Gastrocnemius medialis (tissue), 4 donors: ENCODE data around the gene ARL14. TPM values are rescaled to one million over a fixed set of nuclear protein-coding genes. Genes with fewer than 3 reads are reported as not detected.

ENCODE experiments used
- ATAC-seq, 2 donors: fragments of 150-250 bp; one replicate each; pipeline ENCODE4 v1.9.1; 2016
- DNase-seq, 2 donors: peaks; one replicate each; pipeline ENCODE4 v3.0.0-alpha.2; 2019
- H3K27ac ChIP-seq, 4 donors: fragments of 200-600 bp; sonication (generic); 1 replicate in 1 of 4; 2 replicates in 3 of 4; pipeline ENCODE4 v1.5.1; 2016 to 2018; ENCODE audit warnings: mild to moderate bottlenecking in 2 of 4, moderate library complexity in 1 of 4
- H3K27me3 ChIP-seq, 3 donors: fragments of 200-600 bp; sonication (generic) in 2 of 3; 1 replicate in 1 of 3; 2 replicates in 2 of 3; pipeline versions ENCODE4 v1.5.1 to v1.6.0; 2016 to 2019; ENCODE audit warnings: mild to moderate bottlenecking in 1 of 3, moderate library complexity in 1 of 3
- H3K36me3 ChIP-seq, 2 donors: fragments of 200-600 bp; sonication (generic) in 1 of 2; one replicate each; pipeline ENCODE4 v1.5.1; 2017 to 2018
- H3K4me1 ChIP-seq, 2 donors: fragments of 200-600 bp; sonication (generic) in 1 of 2; one replicate each; pipeline ENCODE4 v1.5.1; 2016 to 2017; ENCODE audit warnings: mild to moderate bottlenecking in 2 of 2
- H3K4me3 ChIP-seq, 4 donors: fragments of 200-600 bp; sonication (generic) in 3 of 4; 1 replicate in 1 of 4; 2 replicates in 3 of 4; pipeline ENCODE4 v1.5.1; 2016 to 2019; ENCODE audit warnings: mild to moderate bottlenecking in 2 of 4
- H3K9me3 ChIP-seq, 3 donors: fragments of 200-600 bp; sonication (generic) in 2 of 3; 1 replicate in 1 of 3; 2 replicates in 2 of 3; pipeline ENCODE4 v1.5.1; 2016 to 2019
- CTCF ChIP-seq, 5 experiments: fragments of 450-650 bp in 3 of 5; fragments of 200-600 bp in 2 of 5; sonication (generic) in 2 of 5; IDR thresholded peaks in 4 of 5; conservative IDR thresholded peaks in 1 of 5; 1 replicate in 4 of 5; 2 replicates in 1 of 5; pipeline ENCODE4 v1.5.1; 2016 to 2019; ENCODE audit warnings: antibody characterized with exemption in 5 of 5, mild to moderate bottlenecking in 3 of 5, moderate library complexity in 3 of 5
- POLR2A ChIP-seq, 2 donors: fragments of 450-650 bp; IDR thresholded peaks; one replicate each; pipeline ENCODE4 v1.6.1; 2017; ENCODE audit warnings: antibody characterized with exemption in 2 of 2, mild to moderate bottlenecking in 2 of 2, moderate library complexity in 2 of 2
- in situ Hi-C, 4 donors: fragments of 200-750 bp; cut with MboI; loops; one replicate each; pipeline versions ENCODE4 v1.15.0 to v1.8.0; 2017; ENCODE audit warnings: low sequenced_read_pairs in 4 of 4
- intact Hi-C: fragments of 100-400 bp; cut with DNase I; formaldehyde crosslinking; loops from one replicate; pipeline ENCODE4 v1.15.1; 2023; ENCODE audit warnings: low total_unique reads
- total RNA-seq, 4 donors: library from RNA; depleted of rRNA; stranded (reverse); fragments of >200 nt; gene quantifications; one replicate each; pipeline versions ENCODE4 v1.1.0 to v1.2.3, GENCODE V29; 2016

Gene ARL14
- total RNA-seq, 4 donors from 2014 or later: not detected

GRCh38 chr3:160691151-160691550 lies 14.2 kb downstream of the ARL14 start:
- intact Hi-C loops: loop anchor here (10.0 kb wide), 1 partner anchor 394 kb away; no protein-coding TSS in a partner anchor

GRCh38 chr3:160691962-160692361 lies 15.0 kb downstream of the ARL14 start:
- intact Hi-C loops (loop anchor here (10.0 kb wide), 1 partner anchor 393 kb away; no protein-coding TSS in a partner anchor), in situ Hi-C loops (loop anchor here in 2 of 4 donors (25.0 kb wide), 1 partner anchor 720 kb away; no protein-coding TSS in a partner anchor)
- no peak for TF ChIP-seq CTCF (IDR thresholded peaks at IDR 0.05 in 4 of 5, conservative IDR thresholded peaks at IDR 0.05 in 1 of 5)
- no peak for TF ChIP-seq POLR2A (IDR thresholded peaks at IDR 0.05)
- Histone ChIP-seq H3K4me1 (no peaks in the 10 kb centered on the region), H3K9me3 (no peaks in the 10 kb centered on the region), H3K36me3 (no peaks in the 10 kb centered on the region), H3K4me3 (no peak overlapping the region), H3K27me3 (no peaks in the 10 kb centered on the region), H3K27ac (no peak overlapping the region)
- DNase-seq: no peak
- no peak for ATAC-seq

More at GRCh38 chr3:160691151-160691550, 14.2 kb downstream of the ARL14 start:
- no peak for TF ChIP-seq POLR2A (IDR thresholded peaks at IDR 0.05)
- TF ChIP-seq CTCF (IDR thresholded peaks at IDR 0.05 in 4 of 5, conservative IDR thresholded peaks at IDR 0.05 in 1 of 5): no peak
- Histone ChIP-seq H3K4me3 (no peak overlapping the region), H3K27ac (no peak overlapping the region), H3K36me3 (no peaks in the 10 kb centered on the region), H3K4me1 (no peaks in the 10 kb centered on the region), H3K9me3 (no peaks in the 10 kb centered on the region), H3K27me3 (no peaks in the 10 kb centered on the region)
- DNase-seq (no peak), ATAC-seq (no peak)
- in situ Hi-C loops: loop anchor here in 2 of 4 donors (25.0 kb wide), 1 partner anchor 721 kb away; no protein-coding TSS in a partner anchor

GRCh38 chr3:160693191-160693590 lies 16.2 kb downstream of the ARL14 start:
- Histone ChIP-seq H3K27ac (no peak overlapping the region), H3K4me3 (no peak overlapping the region), H3K36me3 (no peaks in the 10 kb centered on the region), H3K4me1 (peaks cover 7 to 10% of the 10 kb centered on the region in 2 donors), H3K9me3 (no peaks in the 10 kb centered on the region), H3K27me3 (no peaks in the 10 kb centered on the region)
- intact Hi-C loops: loop anchor here (10.0 kb wide), 1 partner anchor 392 kb away; no protein-coding TSS in a partner anchor
- ATAC-seq (no peak), DNase-seq (no peak)
- TF ChIP-seq CTCF (IDR thresholded peaks at IDR 0.05 in 4 of 5, conservative IDR thresholded peaks at IDR 0.05 in 1 of 5): no peak
- no peak for TF ChIP-seq POLR2A (IDR thresholded peaks at IDR 0.05)
- in situ Hi-C loops: loop anchor here in 2 of 4 donors (25.0 kb wide), 1 partner anchor 719 kb away; no protein-coding TSS in a partner anchor

DNA sequence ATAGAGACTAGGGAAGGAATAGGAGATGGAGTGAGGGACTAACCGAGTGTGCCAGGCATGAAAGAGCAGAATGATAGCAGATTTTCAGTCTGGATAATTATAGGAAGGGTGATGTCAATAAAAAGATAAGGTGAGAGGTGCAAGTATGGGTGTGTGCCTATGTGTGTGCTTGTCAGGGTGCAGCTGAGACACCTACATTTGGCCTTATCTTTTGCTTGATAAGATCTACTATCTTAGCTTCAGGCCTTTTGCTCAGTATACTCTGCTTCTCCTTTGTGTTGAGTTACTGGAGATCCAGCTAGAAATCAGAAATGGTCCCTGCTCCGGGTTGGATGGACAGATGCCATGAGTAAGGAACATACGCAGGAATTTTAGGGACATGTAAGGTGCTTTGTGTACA lies 17.4 kb downstream of the ARL14 start:
- H3K36me3 ChIP-seq: no peaks in the 10 kb centered on the region
- H3K27ac ChIP-seq: no peak overlapping the region
- in situ Hi-C loops: loop anchor here in 2 of 4 donors (25.0 kb wide), 1 partner anchor 718 kb away; no protein-coding TSS in a partner anchor
- intact Hi-C loops: loop anchor here (10.0 kb wide), 1 partner anchor 390 kb away; no protein-coding TSS in a partner anchor
- ATAC-seq: no peak
- no peak overlapping the region for H3K4me3 ChIP-seq
- TF ChIP-seq POLR2A (IDR thresholded peaks at IDR 0.05): no peak
- TF ChIP-seq CTCF (IDR thresholded peaks at IDR 0.05 in 4 of 5, conservative IDR thresholded peaks at IDR 0.05 in 1 of 5): no peak
- no peaks in the 10 kb centered on the region for H3K9me3 ChIP-seq
- H3K27me3 ChIP-seq: no peaks in the 10 kb centered on the region
- peaks cover 10 to 14% of the 10 kb centered on the region in 2 donors for H3K4me1 ChIP-seq
- no peak for DNase-seq
